Activated naive CD4-positive, alpha-beta T cell (primary cell): Measurements from ENCODE around the gene PCSK1.

Source experiments
- DNase-seq, 4 experiments: peaks; one replicate each; lab custom pipeline; 2025; lab: John Stamatoyannopoulos, UW

Gene PCSK1

GRCh38 chr5:96433066-96433447 is at the start of gene PCSK1:
Gene PCSK1 (minus strand): TSS chr5:96433248. CDS start chr5:96433042, 206 bp downstream.
- DNase-seq: no peak

- no peak for DNase-seq
Observed at GRCh38 chr5:96481867-96482266, 48.8 kb upstream of the PCSK1 start.

GRCh38 chr5:96481009-96481786 is 48.1 kb upstream of the PCSK1 start:
- DNase-seq: no peak

GRCh38 chr5:96478983-96479382 is 45.9 kb upstream of the PCSK1 start:
- DNase-seq: no peak

- no peak for DNase-seq
Observed at GRCh38 chr5:96476654-96477053, 43.6 kb upstream of the PCSK1 start.

GRCh38 chr5:96474073-96474472 is 41.0 kb upstream of the PCSK1 start:
- DNase-seq: no peak

- DNase-seq: no peak
Observed at GRCh38 chr5:96473155-96473554, 40.1 kb upstream of the PCSK1 start.

GRCh38 chr5:96470785-96471184 is 37.7 kb upstream of the PCSK1 start:
- DNase-seq: no peak

- DNase-seq: no peak
Observed at GRCh38 chr5:96468956-96469355, 35.9 kb upstream of the PCSK1 start.

GRCh38 chr5:96463091-96463490 is 30.0 kb upstream of the PCSK1 start:
- no peak for DNase-seq

- DNase-seq: no peak
Observed at GRCh38 chr5:96459313-96460121, 26.5 kb upstream of the PCSK1 start.

GRCh38 chr5:96458176-96458575 is 25.1 kb upstream of the PCSK1 start:
- no peak for DNase-seq

GRCh38 chr5:96455789-96456188 is 22.7 kb upstream of the PCSK1 start:
- DNase-seq: no peak

- DNase-seq: no peak
Observed at GRCh38 chr5:96453394-96453793, 20.3 kb upstream of the PCSK1 start.

GRCh38 chr5:96447949-96448348 is 14.9 kb upstream of the PCSK1 start:
- DNase-seq: no peak

GRCh38 chr5:96440185-96440538 is 7.1 kb upstream of the PCSK1 start:
- no peak for DNase-seq

GRCh38 chr5:96439477-96440184 is 6.6 kb upstream of the PCSK1 start:
- no peak for DNase-seq

GRCh38 chr5:96434201-96434645 is 1.2 kb upstream of the PCSK1 start:
- DNase-seq: peak in 1 of 4 experiments; percentile 1

GRCh38 chr5:96432216-96433065 is 607 bp downstream of the PCSK1 start:
- DNase-seq: no peak

- no peak for DNase-seq
Observed at GRCh38 chr5:96431376-96432187, 1.5 kb downstream of the PCSK1 start.

GRCh38 chr5:96427824-96428223 is 5.2 kb downstream of the PCSK1 start:
- no peak for DNase-seq
